Neuron (in vitro differentiated cells): ENCODE data around the gene RAB43.
"Not testable (repeated sequence)": the region's sequence is repeated elsewhere in the genome, so short reads cannot be mapped to it uniquely, and the experiment has no call there.

Source experiments
- H2AFZ ChIP-seq: one replicate; pipeline ENCODE4 v1.6.1; 2013; ENCODE audit warnings: low read depth, mild to moderate bottlenecking, inconsistent platforms, low read length, moderate library complexity
- H3K27me3 ChIP-seq: one replicate; pipeline ENCODE4 v1.6.1; 2013; ENCODE audit warnings: low read length; ENCODE audit not compliant: insufficient read depth
- H3K36me3 ChIP-seq: one replicate; pipeline ENCODE4 v1.6.1; 2013; ENCODE audit warnings: low read length; ENCODE audit not compliant: insufficient read depth
- H3K4me1 ChIP-seq: one replicate; pipeline ENCODE4 v1.6.1; 2013; ENCODE audit warnings: low read length; ENCODE audit not compliant: insufficient read depth
- H3K4me3 ChIP-seq: 2 replicates; pipeline ENCODE4 v1.5.1; 2013; ENCODE audit warnings: mild to moderate bottlenecking, low read length, moderate library complexity
- H3K9me3 ChIP-seq: one replicate; pipeline ENCODE4 v1.6.1; 2013; ENCODE audit warnings: low read length

The RAB43 gene

GRCh38 chr3:129101370-129102138 is 20.1 kb downstream of the RAB43 start:
- Histone ChIP-seq H3K9me3 (peaks cover 6% of the 10 kb centered on the region), H3K27me3 (no peaks in the 10 kb centered on the region), H3K4me1 (no peaks in the 10 kb centered on the region), H3K4me3 (no peak overlapping the region), H2AFZ (no peak overlapping the region), H3K36me3 (no peaks in the 10 kb centered on the region)

GRCh38 chr3:129100274-129100673 is 21.3 kb downstream of the RAB43 start:
- Histone ChIP-seq H3K27me3 (no peaks in the 10 kb centered on the region), H3K36me3 (peaks cover 1% of the 10 kb centered on the region), H3K4me3 (no peak overlapping the region), H3K4me1 (no peaks in the 10 kb centered on the region), H2AFZ (no peak overlapping the region), H3K9me3 (peaks cover 6% of the 10 kb centered on the region)

GRCh38 chr3:129095285-129095684 is 26.3 kb downstream of the RAB43 start:
- Histone ChIP-seq H3K27me3 (no peaks in the 10 kb centered on the region), H3K4me3 (no peak overlapping the region), H3K9me3 (peaks cover 6% of the 10 kb centered on the region), H2AFZ (no peak overlapping the region), H3K4me1 (no peaks in the 10 kb centered on the region), H3K36me3 (peaks cover 22% of the 10 kb centered on the region)

GRCh38 chr3:129088312-129088711 is 33.3 kb downstream of the RAB43 start:
- not testable (repeated sequence) for H3K4me1 ChIP-seq, H2AFZ ChIP-seq, H3K9me3 ChIP-seq, H3K27me3 ChIP-seq, H3K36me3 ChIP-seq, H3K4me3 ChIP-seq

- not testable (repeated sequence) for H3K4me3 ChIP-seq, H3K36me3 ChIP-seq, H3K27me3 ChIP-seq, H3K4me1 ChIP-seq, H3K9me3 ChIP-seq, H2AFZ ChIP-seq
Observed at GRCh38 chr3:129087904-129088303, 33.7 kb downstream of the RAB43 start.

GRCh38 chr3:129087138-129087702 is 34.4 kb downstream of the RAB43 start:
- H3K4me3 ChIP-seq = no peak overlapping the region
- H2AFZ ChIP-seq = no peak overlapping the region
- H3K36me3 ChIP-seq = peaks cover 6% of the 10 kb centered on the region
- no peaks in the 10 kb centered on the region for H3K9me3 ChIP-seq
- H3K27me3 ChIP-seq = no peaks in the 10 kb centered on the region
- no peaks in the 10 kb centered on the region for H3K4me1 ChIP-seq

GRCh38 chr3:129085818-129086217 is 35.8 kb downstream of the RAB43 start:
- H3K27me3 ChIP-seq = no peaks in the 10 kb centered on the region
- H3K9me3 ChIP-seq = no peaks in the 10 kb centered on the region
- H3K36me3 ChIP-seq = no peaks in the 10 kb centered on the region
- no peak overlapping the region for H3K4me3 ChIP-seq
- no peaks in the 10 kb centered on the region for H3K4me1 ChIP-seq
- no peak overlapping the region for H2AFZ ChIP-seq

- Histone ChIP-seq H3K4me3 (no peak overlapping the region), H3K36me3 (no peaks in the 10 kb centered on the region), H3K9me3 (no peaks in the 10 kb centered on the region), H3K4me1 (no peaks in the 10 kb centered on the region), H2AFZ (no peak overlapping the region), H3K27me3 (no peaks in the 10 kb centered on the region)
Observed at GRCh38 chr3:129085165-129085715, 36.4 kb downstream of the RAB43 start.

GRCh38 chr3:129084501-129084900 is 37.1 kb downstream of the RAB43 start:
- no peaks in the 10 kb centered on the region for H3K27me3 ChIP-seq
- H3K36me3 ChIP-seq = no peaks in the 10 kb centered on the region
- no peak overlapping the region for H3K4me3 ChIP-seq
- no peak overlapping the region for H2AFZ ChIP-seq
- no peaks in the 10 kb centered on the region for H3K9me3 ChIP-seq
- no peaks in the 10 kb centered on the region for H3K4me1 ChIP-seq

- H3K36me3 ChIP-seq = no peaks in the 10 kb centered on the region
- no peaks in the 10 kb centered on the region for H3K9me3 ChIP-seq
- no peak overlapping the region for H2AFZ ChIP-seq
- H3K4me1 ChIP-seq = no peaks in the 10 kb centered on the region
- no peak overlapping the region for H3K4me3 ChIP-seq
- H3K27me3 ChIP-seq = no peaks in the 10 kb centered on the region
Observed at GRCh38 chr3:129082026-129082425, 39.6 kb downstream of the RAB43 start.

GRCh38 chr3:129081503-129081902 is 40.1 kb downstream of the RAB43 start:
- Histone ChIP-seq H3K36me3 (no peaks in the 10 kb centered on the region), H3K9me3 (no peaks in the 10 kb centered on the region), H3K4me1 (no peaks in the 10 kb centered on the region), H3K27me3 (no peaks in the 10 kb centered on the region), H2AFZ (no peak overlapping the region), H3K4me3 (no peak overlapping the region)

- no peak overlapping the region for H2AFZ ChIP-seq
- no peaks in the 10 kb centered on the region for H3K4me1 ChIP-seq
- H3K27me3 ChIP-seq = no peaks in the 10 kb centered on the region
- H3K36me3 ChIP-seq = no peaks in the 10 kb centered on the region
- no peak overlapping the region for H3K4me3 ChIP-seq
- no peaks in the 10 kb centered on the region for H3K9me3 ChIP-seq
Observed at GRCh38 chr3:129078510-129078909, 43.1 kb downstream of the RAB43 start.

GRCh38 chr3:129077222-129077621 is 44.4 kb downstream of the RAB43 start:
- Histone ChIP-seq H3K9me3 (no peaks in the 10 kb centered on the region), H3K4me3 (no peak overlapping the region), H3K36me3 (no peaks in the 10 kb centered on the region), H3K27me3 (no peaks in the 10 kb centered on the region), H3K4me1 (no peaks in the 10 kb centered on the region), H2AFZ (no peak overlapping the region)
